ENCODE measurements around the gene DGUOK.

- TF ChIP-seq CTCF (conservative IDR thresholded peaks at IDR 0.05) = no peak
- TF ChIP-seq ZFX (IDR thresholded peaks at IDR 0.05) = peak; percentile 89
Observed at GRCh38 chr2:73926493-73927327, at the start of gene DGUOK.
